ENCODE results near the gene LAMA1. TPM values are rescaled to one million over a fixed set of nuclear protein-coding genes. Genes with fewer than 3 reads are reported as not detected.

Gene LAMA1
- polyA plus RNA-seq, 1 donor from 2014 or later = 10.3 TPM

DNA sequence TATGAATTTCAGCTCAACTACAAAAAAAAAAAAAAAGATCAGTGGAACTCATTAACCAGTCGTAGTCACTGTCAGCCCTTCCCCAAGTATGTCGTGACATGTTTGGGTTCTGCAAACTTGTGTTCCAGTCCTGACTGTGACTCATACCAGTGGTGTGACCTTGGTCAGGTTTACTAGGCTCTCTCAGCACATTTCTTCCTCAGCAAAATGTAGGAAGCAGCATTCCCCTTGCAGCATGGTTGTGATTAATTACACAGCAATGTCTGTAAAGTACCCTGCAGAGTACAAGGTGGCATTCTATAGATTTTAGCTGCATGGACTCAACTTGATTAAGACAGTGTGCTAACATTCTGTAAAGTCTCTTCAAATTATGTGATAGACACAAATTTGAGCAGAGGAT lies 156.9 kb downstream of the LAMA1 start:
- no peak overlapping the region for H3K27ac ChIP-seq (ENCODE audit: low read length)
- H3K9ac ChIP-seq (ENCODE audit: low read length) = no peak overlapping the region
- H3K9me3 ChIP-seq (ENCODE audit: low read length) = no peaks in the 10 kb centered on the region
- H3K9me2 ChIP-seq (ENCODE audit: insufficient read depth, low read length) = no peaks in the 10 kb centered on the region
- no peak for TF ChIP-seq MXI1 (conservative IDR thresholded peaks at IDR 0.05; ENCODE audit: poor library complexity, severe bottlenecking)
- no peak for TF ChIP-seq SMC3 (conservative IDR thresholded peaks at IDR 0.05; ENCODE audit: poor library complexity)
- no peak for TF ChIP-seq EZH2 (IDR thresholded peaks at IDR 0.05; ENCODE audit: borderline replicate concordance, insufficient read depth, low read length, poor library complexity, severe bottlenecking)
- TF ChIP-seq RAD21 (conservative IDR thresholded peaks at IDR 0.05) = no peak
- no peak for TF ChIP-seq TAF1 (IDR thresholded peaks at IDR 0.05; ENCODE audit: low read depth)
- TF ChIP-seq EP300 (conservative IDR thresholded peaks at IDR 0.05; ENCODE audit: poor library complexity, severe bottlenecking) = no peak
- TF ChIP-seq, protein P1, sequence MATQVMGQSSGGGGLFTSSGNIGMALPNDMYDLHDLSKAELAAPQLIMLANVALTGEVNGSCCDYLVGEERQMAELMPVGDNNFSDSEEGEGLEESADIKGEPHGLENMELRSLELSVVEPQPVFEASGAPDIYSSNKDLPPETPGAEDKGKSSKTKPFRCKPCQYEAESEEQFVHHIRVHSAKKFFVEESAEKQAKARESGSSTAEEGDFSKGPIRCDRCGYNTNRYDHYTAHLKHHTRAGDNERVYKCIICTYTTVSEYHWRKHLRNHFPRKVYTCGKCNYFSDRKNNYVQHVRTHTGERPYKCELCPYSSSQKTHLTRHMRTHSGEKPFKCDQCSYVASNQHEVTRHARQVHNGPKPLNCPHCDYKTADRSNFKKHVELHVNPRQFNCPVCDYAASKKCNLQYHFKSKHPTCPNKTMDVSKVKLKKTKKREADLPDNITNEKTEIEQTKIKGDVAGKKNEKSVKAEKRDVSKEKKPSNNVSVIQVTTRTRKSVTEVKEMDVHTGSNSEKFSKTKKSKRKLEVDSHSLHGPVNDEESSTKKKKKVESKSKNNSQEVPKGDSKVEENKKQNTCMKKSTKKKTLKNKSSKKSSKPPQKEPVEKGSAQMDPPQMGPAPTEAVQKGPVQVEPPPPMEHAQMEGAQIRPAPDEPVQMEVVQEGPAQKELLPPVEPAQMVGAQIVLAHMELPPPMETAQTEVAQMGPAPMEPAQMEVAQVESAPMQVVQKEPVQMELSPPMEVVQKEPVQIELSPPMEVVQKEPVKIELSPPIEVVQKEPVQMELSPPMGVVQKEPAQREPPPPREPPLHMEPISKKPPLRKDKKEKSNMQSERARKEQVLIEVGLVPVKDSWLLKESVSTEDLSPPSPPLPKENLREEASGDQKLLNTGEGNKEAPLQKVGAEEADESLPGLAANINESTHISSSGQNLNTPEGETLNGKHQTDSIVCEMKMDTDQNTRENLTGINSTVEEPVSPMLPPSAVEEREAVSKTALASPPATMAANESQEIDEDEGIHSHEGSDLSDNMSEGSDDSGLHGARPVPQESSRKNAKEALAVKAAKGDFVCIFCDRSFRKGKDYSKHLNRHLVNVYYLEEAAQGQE (IDR thresholded peaks at IDR 0.05; ENCODE audit: borderline replicate concordance) = no peak
- TF ChIP-seq, protein P2, sequence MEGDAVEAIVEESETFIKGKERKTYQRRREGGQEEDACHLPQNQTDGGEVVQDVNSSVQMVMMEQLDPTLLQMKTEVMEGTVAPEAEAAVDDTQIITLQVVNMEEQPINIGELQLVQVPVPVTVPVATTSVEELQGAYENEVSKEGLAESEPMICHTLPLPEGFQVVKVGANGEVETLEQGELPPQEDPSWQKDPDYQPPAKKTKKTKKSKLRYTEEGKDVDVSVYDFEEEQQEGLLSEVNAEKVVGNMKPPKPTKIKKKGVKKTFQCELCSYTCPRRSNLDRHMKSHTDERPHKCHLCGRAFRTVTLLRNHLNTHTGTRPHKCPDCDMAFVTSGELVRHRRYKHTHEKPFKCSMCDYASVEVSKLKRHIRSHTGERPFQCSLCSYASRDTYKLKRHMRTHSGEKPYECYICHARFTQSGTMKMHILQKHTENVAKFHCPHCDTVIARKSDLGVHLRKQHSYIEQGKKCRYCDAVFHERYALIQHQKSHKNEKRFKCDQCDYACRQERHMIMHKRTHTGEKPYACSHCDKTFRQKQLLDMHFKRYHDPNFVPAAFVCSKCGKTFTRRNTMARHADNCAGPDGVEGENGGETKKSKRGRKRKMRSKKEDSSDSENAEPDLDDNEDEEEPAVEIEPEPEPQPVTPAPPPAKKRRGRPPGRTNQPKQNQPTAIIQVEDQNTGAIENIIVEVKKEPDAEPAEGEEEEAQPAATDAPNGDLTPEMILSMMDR (IDR thresholded peaks at IDR 0.05; ENCODE audit: poor library complexity, severe bottlenecking) = no peak
- TF ChIP-seq POLR2AphosphoS5 (IDR thresholded peaks at IDR 0.05) = no peak
- no peaks in the 10 kb centered on the region for H3K79me2 ChIP-seq (replicated peaks; ENCODE audit: insufficient read depth, low read length)
- peaks cover 11% of the 10 kb centered on the region for H3K36me3 ChIP-seq (ENCODE audit: insufficient read depth, low read length)
- H3K27me3 ChIP-seq (ENCODE audit: insufficient read depth, low read depth, low read length) = no peaks in the 10 kb centered on the region
- H2AFZ ChIP-seq (ENCODE audit: low read depth, low read length) = no peak overlapping the region
- no peaks in the 10 kb centered on the region for H3F3A ChIP-seq (ENCODE audit: insufficient read depth, low read length, poor library complexity, severe bottlenecking)
- no peak overlapping the region for H3K4me3 ChIP-seq (ENCODE audit: low read length)
- no peaks in the 10 kb centered on the region for H4K20me1 ChIP-seq (ENCODE audit: insufficient read depth)
- no peak overlapping the region for H3K4me2 ChIP-seq (ENCODE audit: low read length)

DNA sequence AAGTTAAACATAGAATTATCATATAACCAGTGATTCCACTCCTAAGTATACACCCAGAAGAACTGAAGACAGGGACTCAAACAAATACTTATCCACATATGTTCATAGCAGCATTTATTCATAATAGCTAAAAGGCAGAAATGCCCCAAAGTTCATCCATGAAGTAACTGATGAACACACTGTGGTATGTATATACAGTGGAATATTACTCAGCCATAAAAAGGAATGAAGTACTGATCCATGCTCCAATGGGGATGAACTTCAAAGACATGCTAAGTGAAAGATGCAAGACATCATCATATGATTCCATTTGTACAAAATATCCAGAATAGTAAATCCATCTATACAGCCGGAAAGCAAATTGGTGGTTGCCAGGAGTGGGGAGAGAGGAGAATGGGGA lies 157.5 kb downstream of the LAMA1 start:
- Histone ChIP-seq H3K79me2 (replicated peaks; ENCODE audit: insufficient read depth, low read length) (no peaks in the 10 kb centered on the region), H3K9ac (ENCODE audit: low read length) (no peak overlapping the region), H3K9me2 (ENCODE audit: insufficient read depth, low read length) (no peaks in the 10 kb centered on the region), H3F3A (ENCODE audit: insufficient read depth, low read length, poor library complexity, severe bottlenecking) (no peaks in the 10 kb centered on the region), H3K4me2 (ENCODE audit: low read length) (no peak overlapping the region), H3K27ac (ENCODE audit: low read length) (no peak overlapping the region), H3K9me3 (ENCODE audit: low read length) (no peaks in the 10 kb centered on the region), H4K20me1 (ENCODE audit: insufficient read depth) (no peaks in the 10 kb centered on the region), H3K4me3 (ENCODE audit: low read length) (no peak overlapping the region), H2AFZ (ENCODE audit: low read depth, low read length) (no peak overlapping the region), H3K27me3 (ENCODE audit: insufficient read depth, low read depth, low read length) (no peaks in the 10 kb centered on the region), H3K36me3 (ENCODE audit: insufficient read depth, low read length) (peaks cover 11% of the 10 kb centered on the region)
- no peak for TF ChIP-seq TAF1 (IDR thresholded peaks at IDR 0.05; ENCODE audit: low read depth)
- TF ChIP-seq RAD21 (conservative IDR thresholded peaks at IDR 0.05) = no peak
- TF ChIP-seq MXI1 (conservative IDR thresholded peaks at IDR 0.05; ENCODE audit: poor library complexity, severe bottlenecking) = no peak

DNA sequence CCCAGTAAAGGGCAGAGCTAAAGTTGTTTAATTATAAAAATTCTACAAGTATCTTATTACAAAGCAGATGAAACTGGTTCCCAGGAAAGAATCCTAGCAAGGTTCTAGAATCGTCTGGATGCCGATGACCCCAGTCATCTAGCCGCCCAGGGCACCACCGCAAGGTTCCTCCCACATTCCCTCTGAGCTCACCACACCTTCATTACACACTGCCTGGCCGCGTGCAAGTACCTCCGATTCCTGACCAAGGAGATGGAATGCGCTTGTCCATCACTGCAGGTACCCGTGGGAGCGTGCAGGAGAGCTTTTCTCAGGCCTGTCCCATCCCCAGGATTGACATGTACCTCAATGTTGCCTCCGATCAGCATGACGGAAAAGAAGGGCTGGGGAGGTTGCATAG lies 158.5 kb downstream of the LAMA1 start:
- Histone ChIP-seq H4K20me1 (ENCODE audit: insufficient read depth) (no peaks in the 10 kb centered on the region), H3K9me3 (ENCODE audit: low read length) (no peaks in the 10 kb centered on the region), H3K4me3 (ENCODE audit: low read length) (no peak overlapping the region), H2AFZ (ENCODE audit: low read depth, low read length) (no peak overlapping the region), H3K9me2 (ENCODE audit: insufficient read depth, low read length) (no peaks in the 10 kb centered on the region), H3K4me2 (ENCODE audit: low read length) (no peak overlapping the region), H3K36me3 (ENCODE audit: insufficient read depth, low read length) (peaks cover 11% of the 10 kb centered on the region), H3F3A (ENCODE audit: insufficient read depth, low read length, poor library complexity, severe bottlenecking) (no peaks in the 10 kb centered on the region), H3K27me3 (ENCODE audit: insufficient read depth, low read depth, low read length) (no peaks in the 10 kb centered on the region), H3K27ac (ENCODE audit: low read length) (no peak overlapping the region), H3K9ac (ENCODE audit: low read length) (no peak overlapping the region), H3K79me2 (replicated peaks; ENCODE audit: insufficient read depth, low read length) (no peaks in the 10 kb centered on the region)
- no peak for TF ChIP-seq SMC3 (conservative IDR thresholded peaks at IDR 0.05; ENCODE audit: poor library complexity)
- TF ChIP-seq RAD21 (conservative IDR thresholded peaks at IDR 0.05) = no peak
- no peak for TF ChIP-seq EZH2 (IDR thresholded peaks at IDR 0.05; ENCODE audit: borderline replicate concordance, insufficient read depth, low read length, poor library complexity, severe bottlenecking)

Data from neural cell (in vitro differentiated cells).